Measurements from ENCODE around the gene COL28A1.

Gene COL28A1

GRCh38 chr7:7418997-7419396 is 116.7 kb downstream of the COL28A1 start:
- no peaks in the 10 kb centered on the region for H3F3A ChIP-seq (ENCODE audit: low read depth)
- no peaks in the 10 kb centered on the region for H3K27me3 ChIP-seq (ENCODE audit: insufficient read depth, low read length, poor library complexity, severe bottlenecking)
- H4K20me1 ChIP-seq (ENCODE audit: insufficient read depth, low read length, poor library complexity, severe bottlenecking) = no peaks in the 10 kb centered on the region
- no peak overlapping the region for H3K4me3 ChIP-seq (ENCODE audit: low read length, poor library complexity, severe bottlenecking)
- H3K36me3 ChIP-seq (ENCODE audit: insufficient read depth, low read length) = no peaks in the 10 kb centered on the region
- no peak overlapping the region for H3K4me2 ChIP-seq (ENCODE audit: low read depth, low read length, poor library complexity, severe bottlenecking)
- TF ChIP-seq EZH2phosphoT487 (IDR thresholded peaks at IDR 0.05; ENCODE audit: borderline replicate concordance) = no peak
- TF ChIP-seq, protein P1, sequence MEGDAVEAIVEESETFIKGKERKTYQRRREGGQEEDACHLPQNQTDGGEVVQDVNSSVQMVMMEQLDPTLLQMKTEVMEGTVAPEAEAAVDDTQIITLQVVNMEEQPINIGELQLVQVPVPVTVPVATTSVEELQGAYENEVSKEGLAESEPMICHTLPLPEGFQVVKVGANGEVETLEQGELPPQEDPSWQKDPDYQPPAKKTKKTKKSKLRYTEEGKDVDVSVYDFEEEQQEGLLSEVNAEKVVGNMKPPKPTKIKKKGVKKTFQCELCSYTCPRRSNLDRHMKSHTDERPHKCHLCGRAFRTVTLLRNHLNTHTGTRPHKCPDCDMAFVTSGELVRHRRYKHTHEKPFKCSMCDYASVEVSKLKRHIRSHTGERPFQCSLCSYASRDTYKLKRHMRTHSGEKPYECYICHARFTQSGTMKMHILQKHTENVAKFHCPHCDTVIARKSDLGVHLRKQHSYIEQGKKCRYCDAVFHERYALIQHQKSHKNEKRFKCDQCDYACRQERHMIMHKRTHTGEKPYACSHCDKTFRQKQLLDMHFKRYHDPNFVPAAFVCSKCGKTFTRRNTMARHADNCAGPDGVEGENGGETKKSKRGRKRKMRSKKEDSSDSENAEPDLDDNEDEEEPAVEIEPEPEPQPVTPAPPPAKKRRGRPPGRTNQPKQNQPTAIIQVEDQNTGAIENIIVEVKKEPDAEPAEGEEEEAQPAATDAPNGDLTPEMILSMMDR (conservative IDR thresholded peaks at IDR 0.05; ENCODE audit: low read length) = no peak
- H3K9ac ChIP-seq (ENCODE audit: low read depth, low read length, poor library complexity, severe bottlenecking) = no peak overlapping the region
- no peaks in the 10 kb centered on the region for H3K9me3 ChIP-seq (ENCODE audit: insufficient read depth, low read depth, low read length)
- peaks cover 8% of the 10 kb centered on the region for H3K4me1 ChIP-seq (ENCODE audit: insufficient read depth, low read length, poor library complexity, severe bottlenecking)
- H3K79me2 ChIP-seq (ENCODE audit: insufficient read depth, low read length) = no peaks in the 10 kb centered on the region
- no peak overlapping the region for H2AFZ ChIP-seq (ENCODE audit: low read length)
- H3K9me2 ChIP-seq (replicated peaks; ENCODE audit: low read depth, low read length) = no peaks in the 10 kb centered on the region

DNA sequence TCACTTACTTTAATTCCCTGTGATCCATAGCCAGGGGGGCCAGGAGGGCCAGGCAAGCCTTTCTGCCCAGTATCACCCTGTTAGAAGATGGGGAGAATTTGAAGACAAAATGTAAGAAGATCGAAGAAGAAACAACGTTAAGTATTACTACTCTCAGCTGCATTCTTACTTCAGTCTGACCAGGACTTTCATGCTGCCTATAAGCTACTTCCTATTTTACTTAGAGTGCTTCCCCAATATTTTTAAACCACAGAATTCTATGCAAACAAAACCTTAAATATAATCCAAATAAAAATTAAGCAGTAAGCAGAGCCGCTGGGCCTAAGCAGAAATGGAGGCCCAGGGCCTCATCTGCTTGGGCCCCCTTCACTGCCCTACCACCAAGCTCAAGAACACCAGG is 117.8 kb downstream of the COL28A1 start:
- Histone ChIP-seq H3K4me1 (ENCODE audit: insufficient read depth, low read length, poor library complexity, severe bottlenecking) (peaks cover 7% of the 10 kb centered on the region), H3K9me2 (replicated peaks; ENCODE audit: low read depth, low read length) (no peaks in the 10 kb centered on the region), H3K4me2 (ENCODE audit: low read depth, low read length, poor library complexity, severe bottlenecking) (no peak overlapping the region), H3F3A (ENCODE audit: low read depth) (no peaks in the 10 kb centered on the region), H2AFZ (ENCODE audit: low read length) (no peak overlapping the region), H3K36me3 (ENCODE audit: insufficient read depth, low read length) (no peaks in the 10 kb centered on the region), H4K20me1 (ENCODE audit: insufficient read depth, low read length, poor library complexity, severe bottlenecking) (no peaks in the 10 kb centered on the region), H3K9ac (ENCODE audit: low read depth, low read length, poor library complexity, severe bottlenecking) (no peak overlapping the region), H3K79me2 (ENCODE audit: insufficient read depth, low read length) (no peaks in the 10 kb centered on the region), H3K4me3 (ENCODE audit: low read length, poor library complexity, severe bottlenecking) (no peak overlapping the region), H3K9me3 (ENCODE audit: insufficient read depth, low read depth, low read length) (no peaks in the 10 kb centered on the region), H3K27me3 (ENCODE audit: insufficient read depth, low read length, poor library complexity, severe bottlenecking) (no peaks in the 10 kb centered on the region)
- no peak for TF ChIP-seq EZH2phosphoT487 (IDR thresholded peaks at IDR 0.05; ENCODE audit: borderline replicate concordance)
- TF ChIP-seq, protein P1 (conservative IDR thresholded peaks at IDR 0.05; ENCODE audit: low read length) = no peak

DNA sequence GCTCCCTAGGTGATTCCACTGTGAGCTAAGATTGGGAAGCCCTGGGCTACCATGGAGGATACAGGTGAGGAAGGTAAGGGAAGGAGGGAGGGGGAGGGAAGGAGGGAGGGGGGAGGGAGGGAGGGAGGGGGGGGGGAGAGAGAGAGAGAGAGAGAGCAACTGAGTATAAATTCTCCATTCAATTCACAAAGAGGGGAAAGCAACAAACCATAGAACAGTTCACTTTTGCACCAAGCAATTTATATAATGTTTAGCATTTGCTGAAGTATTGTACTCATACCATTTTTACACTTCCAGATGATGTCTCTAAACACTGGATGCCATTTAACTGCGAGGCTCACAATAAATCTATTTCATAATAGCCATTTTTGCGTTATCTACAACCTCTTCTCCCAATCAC is 118.3 kb downstream of the COL28A1 start:
- Histone ChIP-seq H4K20me1 (ENCODE audit: insufficient read depth, low read length, poor library complexity, severe bottlenecking) (no peaks in the 10 kb centered on the region), H3K27me3 (ENCODE audit: insufficient read depth, low read length, poor library complexity, severe bottlenecking) (no peaks in the 10 kb centered on the region), H3F3A (ENCODE audit: low read depth) (no peaks in the 10 kb centered on the region), H2AFZ (ENCODE audit: low read length) (no peak overlapping the region), H3K9ac (ENCODE audit: low read depth, low read length, poor library complexity, severe bottlenecking) (no peak overlapping the region), H3K9me3 (ENCODE audit: insufficient read depth, low read depth, low read length) (no peaks in the 10 kb centered on the region), H3K4me1 (ENCODE audit: insufficient read depth, low read length, poor library complexity, severe bottlenecking) (peaks cover 7% of the 10 kb centered on the region), H3K79me2 (ENCODE audit: insufficient read depth, low read length) (no peaks in the 10 kb centered on the region), H3K36me3 (ENCODE audit: insufficient read depth, low read length) (no peaks in the 10 kb centered on the region), H3K9me2 (replicated peaks; ENCODE audit: low read depth, low read length) (no peaks in the 10 kb centered on the region), H3K4me2 (ENCODE audit: low read depth, low read length, poor library complexity, severe bottlenecking) (no peak overlapping the region), H3K4me3 (ENCODE audit: low read length, poor library complexity, severe bottlenecking) (no peak overlapping the region)
- TF ChIP-seq, protein P1 (conservative IDR thresholded peaks at IDR 0.05; ENCODE audit: low read length) = no peak
- no peak for TF ChIP-seq EZH2phosphoT487 (IDR thresholded peaks at IDR 0.05; ENCODE audit: borderline replicate concordance)
